ENCODE measurements around the gene USP5. TPM values are rescaled to one million over a fixed set of nuclear protein-coding genes. Genes with fewer than 3 reads are reported as not detected.
A peak's percentile ranks its signal among the peaks of the same experiment; 100 is the strongest.
"Not testable (repeated sequence)": the region's sequence is repeated elsewhere in the genome, so short reads cannot be mapped to it uniquely, and the experiment has no call there.

Gene USP5
- total RNA-seq, 1 experiment from 2014 or later: 143 TPM

DNA sequence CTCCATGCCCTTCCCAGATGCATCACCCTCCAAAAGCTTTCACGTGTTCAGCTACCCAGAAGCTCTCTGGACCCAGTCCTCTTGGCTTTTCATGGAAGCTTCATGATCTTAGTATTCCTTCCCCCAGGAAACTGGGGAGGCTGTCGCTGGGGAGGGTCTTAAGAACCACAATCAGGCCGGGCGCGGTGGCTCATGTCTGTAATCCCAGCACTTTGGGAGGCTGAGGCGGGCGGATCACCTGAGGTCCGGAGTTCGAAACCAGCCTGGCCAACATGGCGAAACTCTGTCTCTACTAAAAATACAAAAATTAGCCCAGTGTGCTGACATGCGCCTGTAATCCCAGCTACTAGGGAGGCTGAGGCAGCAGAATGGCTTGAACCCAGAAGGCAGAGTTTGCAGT, 56.2 kb downstream of the USP5 start:
- H3K9me3 ChIP-seq, DNase-seq, H3K4me3 ChIP-seq, H3K27me3 ChIP-seq, H3K36me3 ChIP-seq: not testable (repeated sequence)

DNA sequence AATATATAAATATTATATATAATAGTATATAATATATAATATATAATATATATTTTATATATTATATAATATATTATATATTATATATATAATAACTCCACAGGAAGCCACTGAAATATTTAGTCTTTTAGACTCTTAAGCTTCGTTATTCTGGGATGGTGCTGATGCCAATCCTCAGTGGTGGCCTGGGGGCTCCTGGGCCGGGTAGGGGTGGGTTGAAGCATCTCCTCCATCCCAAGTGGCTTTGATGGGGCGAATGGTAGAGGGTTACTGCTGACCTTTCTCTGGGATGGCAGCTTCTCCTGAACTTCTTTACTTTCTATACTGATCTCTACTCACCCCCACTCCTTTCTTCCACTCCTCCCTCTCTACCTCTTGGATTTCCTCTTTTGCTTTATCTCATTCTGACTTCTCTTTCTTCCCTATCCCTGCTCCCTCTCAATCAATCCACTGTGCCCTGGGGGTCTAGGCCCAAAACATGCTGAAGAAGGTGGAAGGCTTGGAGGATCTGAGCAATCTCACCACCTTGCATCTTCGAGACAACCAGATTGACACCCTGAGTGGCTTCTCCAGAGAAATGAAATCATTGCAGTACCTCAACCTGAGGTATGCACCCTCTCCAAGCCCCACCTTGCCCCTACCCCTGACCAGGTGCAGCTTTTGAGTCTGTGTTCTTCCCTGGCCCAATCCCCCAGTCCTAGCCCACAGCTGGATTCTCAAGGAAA, 57.6 kb downstream of the USP5 start:
- Histone ChIP-seq H3K4me3 (no peak overlapping the region), H3K27me3 (no peaks in the 10 kb centered on the region), H3K36me3 (no peaks in the 10 kb centered on the region), H3K9me3 (no peaks in the 10 kb centered on the region)
- no peak for DNase-seq

DNA sequence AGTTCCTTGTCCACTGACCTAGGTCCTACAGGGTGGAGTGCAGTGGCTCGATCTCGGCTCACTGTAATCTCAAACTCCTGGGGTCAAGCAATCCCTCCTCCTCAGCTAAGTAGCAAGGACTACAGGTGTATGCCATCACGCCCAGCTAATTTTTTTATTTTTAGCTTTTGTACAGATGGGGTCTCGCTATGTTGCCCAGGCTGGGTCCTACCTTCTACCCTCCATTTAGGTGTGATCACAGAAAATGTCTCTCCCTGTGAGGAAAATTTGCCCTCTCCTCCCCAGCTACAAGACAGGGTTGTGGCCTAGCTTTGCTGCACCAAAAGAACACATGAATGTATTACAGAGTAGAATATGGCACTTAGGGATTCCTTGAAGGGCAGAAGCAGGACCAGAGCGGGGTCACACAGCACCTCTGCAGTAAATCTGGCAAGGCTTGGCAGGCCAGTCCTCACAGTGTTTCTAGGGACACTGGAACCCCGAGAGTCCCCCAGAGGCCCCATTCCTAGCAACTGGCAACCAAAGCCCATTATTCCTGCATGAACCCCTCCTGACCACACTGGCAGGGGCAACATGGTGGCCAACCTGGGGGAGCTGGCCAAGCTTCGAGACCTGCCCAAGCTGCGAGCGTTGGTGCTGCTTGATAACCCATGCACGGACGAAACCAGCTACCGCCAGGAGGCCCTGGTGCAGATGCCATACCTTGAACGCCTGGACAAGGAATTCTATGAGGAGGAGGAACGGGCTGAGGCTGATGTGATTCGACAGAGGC, 60.4 kb downstream of the USP5 start:
- DNase-seq: no peak
- H3K36me3 ChIP-seq: peaks cover 4% of the 10 kb centered on the region; the same call in 1 of the 2 replicates
- no peak overlapping the region for H3K4me3 ChIP-seq
- no peaks in the 10 kb centered on the region for H3K9me3 ChIP-seq
- no peaks in the 10 kb centered on the region for H3K27me3 ChIP-seq

DNA sequence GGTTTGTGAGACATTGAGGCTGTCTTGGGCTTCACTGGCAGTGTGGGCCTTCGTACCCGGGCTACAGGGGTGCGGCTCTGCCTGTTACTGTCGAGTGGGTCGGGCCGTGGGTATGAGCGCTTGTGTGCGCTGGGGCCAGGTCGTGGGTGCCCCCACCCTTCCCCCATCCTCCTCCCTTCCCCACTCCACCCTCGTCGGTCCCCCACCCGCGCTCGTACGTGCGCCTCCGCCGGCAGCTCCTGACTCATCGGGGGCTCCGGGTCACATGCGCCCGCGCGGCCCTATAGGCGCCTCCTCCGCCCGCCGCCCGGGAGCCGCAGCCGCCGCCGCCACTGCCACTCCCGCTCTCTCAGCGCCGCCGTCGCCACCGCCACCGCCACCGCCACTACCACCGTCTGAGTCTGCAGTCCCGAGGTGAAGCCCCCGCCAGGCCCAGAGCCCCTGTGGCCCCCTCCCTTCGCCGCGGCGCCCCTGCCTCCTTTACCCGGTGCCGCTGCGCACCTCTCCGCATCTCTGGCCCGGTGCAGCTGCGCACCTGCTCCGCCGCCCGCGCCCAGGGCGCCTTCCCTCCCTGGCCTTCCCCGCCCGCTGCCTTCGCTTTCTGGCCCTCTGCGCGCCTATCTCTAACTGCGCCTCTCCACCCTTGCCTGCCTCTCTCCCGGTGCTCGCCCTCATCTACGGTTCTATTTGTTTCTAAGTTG, 62.4 kb downstream of the USP5 start, which contains the start of gene ENO2:
TSS of gene ENO2 (plus strand) at position 335 of the 701 bp plus-strand sequence. CDS start 1,253 bp downstream, outside the sequence.
- Histone ChIP-seq H3K36me3 (peaks cover 4% of the 10 kb centered on the region; the same call in 1 of the 2 replicates), H3K27me3 (no peaks in the 10 kb centered on the region), H3K9me3 (no peaks in the 10 kb centered on the region), H3K4me3 (peak within 1 kb of the TSS; percentile 73)
- peak; percentile 84 for DNase-seq

DNA sequence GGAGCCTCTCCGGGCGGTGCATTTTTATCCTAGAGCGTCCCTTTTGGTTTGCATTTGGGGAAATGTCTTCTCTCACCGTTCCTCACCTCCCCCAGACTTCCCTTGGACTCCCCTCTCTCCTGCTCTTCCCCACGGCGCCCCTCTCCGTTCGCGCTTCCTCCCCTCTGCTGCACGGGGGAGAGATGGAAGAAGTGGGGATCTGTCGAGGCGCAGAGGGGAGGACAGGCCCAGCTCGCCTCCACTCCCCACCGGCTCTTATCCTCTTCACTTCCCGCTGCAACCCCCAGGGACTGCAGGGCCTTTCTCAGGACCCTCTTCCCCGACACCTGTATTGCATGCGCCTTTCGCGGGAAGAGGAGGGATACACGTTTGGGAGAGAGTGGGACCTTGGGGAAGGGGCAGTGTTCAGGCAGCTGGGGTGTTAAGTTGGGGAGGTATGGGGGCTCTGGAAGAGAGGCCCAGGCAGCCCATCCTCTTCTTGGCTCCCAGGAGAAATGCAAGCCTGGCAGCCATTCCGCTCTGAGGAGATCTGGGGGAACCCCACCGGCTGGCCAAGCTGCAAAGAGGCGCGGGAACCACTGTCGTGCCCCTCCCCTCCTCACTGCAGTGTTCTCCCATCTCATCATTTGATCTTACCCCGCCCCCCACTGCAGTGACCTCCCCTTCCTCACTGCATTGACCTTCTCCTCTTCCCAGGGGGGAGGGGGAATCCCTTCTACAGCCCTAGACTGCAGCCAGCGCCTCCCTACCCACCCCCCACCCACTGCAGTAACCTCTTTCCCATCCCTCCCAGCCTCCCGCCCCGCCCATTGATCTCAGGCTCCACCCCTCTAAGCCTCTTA, 63.2 kb downstream of the USP5 start:
- Histone ChIP-seq H3K9me3 (no peaks in the 10 kb centered on the region), H3K27me3 (no peaks in the 10 kb centered on the region), H3K36me3 (peaks cover 4% of the 10 kb centered on the region; the same call in 1 of the 2 replicates), H3K4me3 (peak overlapping the region; percentile 73)
- no peak for DNase-seq

DNA sequence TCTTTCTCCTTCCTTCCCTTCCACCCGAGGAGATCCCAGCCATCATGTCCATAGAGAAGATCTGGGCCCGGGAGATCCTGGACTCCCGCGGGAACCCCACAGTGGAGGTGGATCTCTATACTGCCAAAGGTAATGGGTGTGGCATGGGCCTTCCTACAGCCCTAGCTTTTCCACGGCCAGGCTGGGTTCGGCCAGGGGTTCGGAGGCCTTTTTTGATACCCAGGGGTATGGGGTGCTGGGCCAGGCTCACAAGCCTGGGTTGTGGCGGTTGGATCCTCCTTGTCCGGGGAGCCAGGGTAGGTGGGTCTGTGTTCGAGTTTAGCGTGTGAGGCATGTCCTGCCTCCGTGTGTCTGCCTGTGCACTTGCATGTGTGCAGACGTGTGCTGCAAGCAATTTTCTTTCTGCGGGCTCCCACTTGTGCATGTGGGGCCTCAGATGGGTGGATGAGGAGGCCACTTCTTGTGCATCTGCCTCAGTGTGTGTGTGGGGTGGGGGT, 63.9 kb downstream of the USP5 start:
- Histone ChIP-seq H3K27me3 (no peaks in the 10 kb centered on the region), H3K4me3 (no peak overlapping the region), H3K36me3 (peaks cover 4% of the 10 kb centered on the region; the same call in 1 of the 2 replicates), H3K9me3 (no peaks in the 10 kb centered on the region)
- DNase-seq: no peak

Other genes starting within 250 kb of the USP5 start
- gene CHD4, start 244.8 kb upstream of the USP5 start, total RNA-seq (2014; rRNA removed; shearing (Covaris generic); ENCODE audit: low replicate concordance): 155 and 166 TPM in 2 replicates
- 0.03 TPM in 1 of 2 replicates, not detected in the other for gene LPAR5, start 216.2 kb upstream of the USP5 start, total RNA-seq (2014; rRNA removed; shearing (Covaris generic); ENCODE audit: low replicate concordance)
- gene ACRBP, start 204.7 kb upstream of the USP5 start, total RNA-seq (2014; rRNA removed; shearing (Covaris generic); ENCODE audit: low replicate concordance): not detected in 2 replicates
- 30.1 and 33.1 TPM in 2 replicates for gene ING4, start 189.0 kb upstream of the USP5 start, total RNA-seq (2014; rRNA removed; shearing (Covaris generic); ENCODE audit: low replicate concordance)
- gene ZNF384, start 162.8 kb upstream of the USP5 start, total RNA-seq (2014; rRNA removed; shearing (Covaris generic); ENCODE audit: low replicate concordance): 9.3 and 21.9 TPM in 2 replicates
- gene PIANP, start 151.3 kb upstream of the USP5 start, total RNA-seq (2014; rRNA removed; shearing (Covaris generic); ENCODE audit: low replicate concordance): not detected in 2 replicates
- gene COPS7A, start 128.1 kb upstream of the USP5 start, total RNA-seq (2014; rRNA removed; shearing (Covaris generic); ENCODE audit: low replicate concordance): 91.3 and 125 TPM in 2 replicates
- 178 and 274 TPM in 2 replicates for gene MLF2, start 99.0 kb upstream of the USP5 start, total RNA-seq (2014; rRNA removed; shearing (Covaris generic); ENCODE audit: low replicate concordance)
- gene PTMS, start 85.8 kb upstream of the USP5 start, total RNA-seq (2014; rRNA removed; shearing (Covaris generic); ENCODE audit: low replicate concordance): 272 and 328 TPM in 2 replicates
- gene LAG3, start 79.6 kb upstream of the USP5 start, total RNA-seq (2014; rRNA removed; shearing (Covaris generic); ENCODE audit: low replicate concordance): 0.17 TPM in 1 of 2 replicates, not detected in the other
- gene CD4, start 62.6 kb upstream of the USP5 start, total RNA-seq (2014; rRNA removed; shearing (Covaris generic); ENCODE audit: low replicate concordance): not detected in 2 replicates
- gene GPR162, start 30.3 kb upstream of the USP5 start, total RNA-seq (2014; rRNA removed; shearing (Covaris generic); ENCODE audit: low replicate concordance): not detected in 2 replicates
- gene P3H3, start 23.7 kb upstream of the USP5 start, total RNA-seq (2014; rRNA removed; shearing (Covaris generic); ENCODE audit: low replicate concordance): 19.4 and 45.6 TPM in 2 replicates
- 0.43 TPM in 1 of 2 replicates, not detected in the other for gene GNB3, start 11.2 kb upstream of the USP5 start, total RNA-seq (2014; rRNA removed; shearing (Covaris generic); ENCODE audit: low replicate concordance)
- gene CDCA3, start 864 bp upstream of the USP5 start, total RNA-seq (2014; rRNA removed; shearing (Covaris generic); ENCODE audit: low replicate concordance): 29.8 and 110 TPM in 2 replicates
- 1,500 and 1,845 TPM in 2 replicates for gene TPI1, start 15.4 kb downstream of the USP5 start, total RNA-seq (2014; rRNA removed; shearing (Covaris generic); ENCODE audit: low replicate concordance)
- 11.4 and 19.9 TPM in 2 replicates for gene SPSB2, start 21.2 kb downstream of the USP5 start, total RNA-seq (2014; rRNA removed; shearing (Covaris generic); ENCODE audit: low replicate concordance)
- 2.7 and 49.9 TPM in 2 replicates for gene LRRC23, start 52.7 kb downstream of the USP5 start, total RNA-seq (2014; rRNA removed; shearing (Covaris generic); ENCODE audit: low replicate concordance)
- gene ENO2, start 62.4 kb downstream of the USP5 start, total RNA-seq (2014; rRNA removed; shearing (Covaris generic); ENCODE audit: low replicate concordance): 5.6 and 11.9 TPM in 2 replicates
- 2.8 and 5.0 TPM in 2 replicates for gene ATN1, start 75.8 kb downstream of the USP5 start, total RNA-seq (2014; rRNA removed; shearing (Covaris generic); ENCODE audit: low replicate concordance)
- gene RNU7-1, start 91.7 kb downstream of the USP5 start, total RNA-seq (2014; rRNA removed; shearing (Covaris generic); ENCODE audit: low replicate concordance): not detected in 2 replicates
- gene C12orf57, start 91.9 kb downstream of the USP5 start, total RNA-seq (2014; rRNA removed; shearing (Covaris generic); ENCODE audit: low replicate concordance): 136 and 311 TPM in 2 replicates
- gene PTPN6, start 99.2 kb downstream of the USP5 start, total RNA-seq (2014; rRNA removed; shearing (Covaris generic); ENCODE audit: low replicate concordance): not detected in 2 replicates
- 349 and 524 TPM in 2 replicates for gene PHB2, start 118.5 kb downstream of the USP5 start, total RNA-seq (2014; rRNA removed; shearing (Covaris generic); ENCODE audit: low replicate concordance)
- 23.5 and 56.5 TPM in 2 replicates for gene EMG1, start 118.8 kb downstream of the USP5 start, total RNA-seq (2014; rRNA removed; shearing (Covaris generic); ENCODE audit: low replicate concordance)
- 7.8 and 14.3 TPM in 2 replicates for gene LPCAT3, start 166.3 kb downstream of the USP5 start, total RNA-seq (2014; rRNA removed; shearing (Covaris generic); ENCODE audit: low replicate concordance)
- gene C1S, start 208.6 kb downstream of the USP5 start, total RNA-seq (2014; rRNA removed; shearing (Covaris generic); ENCODE audit: low replicate concordance): 21.2 and 32.6 TPM in 2 replicates
- gene C1R, start 240.3 kb downstream of the USP5 start, total RNA-seq (2014; rRNA removed; shearing (Covaris generic); ENCODE audit: low replicate concordance): 45.9 and 50.9 TPM in 2 replicates

Data from MG63 (cell line).